UCSD-AML1 (cell line): ENCODE results near the gene GSTK1.
A peak's percentile ranks its signal among the peaks of the same experiment; 100 is the strongest.
"Not testable (repeated sequence)": the region's sequence is repeated elsewhere in the genome, so short reads cannot be mapped to it uniquely, and the experiment has no call there.

Experiments used
- DNase-seq: peaks from one replicate; lab custom pipeline; 2025; ENCODE audit not compliant: unreplicated experiment; lab: John Stamatoyannopoulos, UW

Gene GSTK1

GRCh38 chr7:143238289-143238980 is 24.8 kb upstream of the GSTK1 start:
- DNase-seq: no peak

GRCh38 chr7:143239813-143240212 is 23.4 kb upstream of the GSTK1 start:
- no peak for DNase-seq

DNA sequence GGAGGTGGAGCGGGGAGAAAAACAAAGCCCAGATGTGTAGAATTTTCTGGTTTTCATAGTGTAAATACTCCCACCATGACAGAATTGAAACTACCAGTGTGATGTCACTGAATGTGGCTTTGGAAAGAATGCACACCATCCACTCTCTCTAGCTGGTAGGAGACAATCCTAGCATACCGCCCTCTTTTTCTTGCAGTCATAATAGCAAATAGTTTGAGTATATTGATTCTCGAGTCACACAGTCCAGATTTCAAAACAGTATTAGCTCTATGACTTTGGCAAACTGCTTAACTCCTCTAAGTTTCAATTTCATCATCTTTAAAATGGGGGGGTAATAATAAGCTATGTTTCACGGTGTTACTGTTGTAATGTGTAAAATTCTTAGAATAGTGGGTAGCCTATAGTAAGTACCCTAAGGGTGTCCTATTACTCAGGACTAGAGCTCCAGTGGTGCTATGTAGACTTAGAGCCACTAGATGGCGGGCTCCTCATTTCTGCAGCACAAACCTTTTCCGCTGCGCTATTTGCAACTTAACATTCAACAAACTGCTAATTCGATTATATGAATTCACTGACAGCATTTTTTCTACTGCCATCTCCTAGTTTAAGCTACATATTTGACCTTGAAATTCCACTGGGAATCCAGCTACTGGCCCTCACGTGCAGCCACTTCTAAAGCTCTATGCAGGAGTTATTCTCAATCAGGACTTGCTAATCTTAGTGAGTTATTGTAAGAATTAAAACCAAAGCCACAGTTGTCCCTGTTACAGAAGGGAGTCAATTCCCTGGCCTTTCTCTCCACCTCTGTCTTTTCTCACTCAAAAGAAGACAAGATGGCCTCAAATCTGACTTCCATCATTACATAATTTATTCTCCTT is 22.7 kb upstream of the GSTK1 start:
- DNase-seq: peak; percentile 17

GRCh38 chr7:143242306-143242705 is 20.9 kb upstream of the GSTK1 start:
- DNase-seq: no peak

DNA sequence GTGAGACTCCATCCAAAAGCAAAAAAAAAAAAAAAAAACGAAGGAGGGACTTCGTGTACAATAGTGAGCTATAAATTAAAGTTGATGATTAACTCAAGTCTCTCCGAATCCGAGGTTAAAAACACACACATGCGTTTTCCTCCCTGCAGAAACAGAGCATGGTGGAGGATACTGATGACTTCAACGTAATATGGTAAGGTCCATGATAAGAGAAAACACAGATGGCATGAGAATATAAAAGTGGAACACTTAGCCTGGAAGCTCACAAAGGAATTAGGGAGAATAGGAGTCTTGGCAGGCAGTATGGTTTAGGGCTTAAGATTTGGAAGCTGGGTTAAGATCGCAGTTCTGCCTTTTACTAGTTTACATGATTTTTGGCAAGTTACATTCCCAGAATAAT is 20.1 kb upstream of the GSTK1 start:
- DNase-seq: no peak

GRCh38 chr7:143243614-143244013 is 19.6 kb upstream of the GSTK1 start:
- no peak for DNase-seq

DNA sequence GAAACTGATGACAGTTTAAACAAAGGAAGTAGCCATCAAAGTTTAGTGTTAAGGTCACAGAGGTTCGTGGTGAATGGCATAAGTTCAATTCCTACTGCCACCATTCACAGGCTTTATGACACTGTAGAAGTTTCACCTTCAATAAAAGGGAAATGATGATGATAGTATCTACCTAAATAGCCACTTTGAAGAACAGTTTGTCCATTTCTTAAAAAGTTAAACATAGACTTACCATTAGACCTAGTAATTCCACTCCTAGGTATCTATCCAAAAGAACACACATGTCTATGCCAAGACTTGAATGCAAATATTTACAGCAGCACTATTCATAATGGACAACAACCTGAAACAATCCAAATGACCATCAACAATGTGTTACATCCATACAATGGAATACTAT is 18.9 kb upstream of the GSTK1 start:
- DNase-seq: no peak

DNA sequence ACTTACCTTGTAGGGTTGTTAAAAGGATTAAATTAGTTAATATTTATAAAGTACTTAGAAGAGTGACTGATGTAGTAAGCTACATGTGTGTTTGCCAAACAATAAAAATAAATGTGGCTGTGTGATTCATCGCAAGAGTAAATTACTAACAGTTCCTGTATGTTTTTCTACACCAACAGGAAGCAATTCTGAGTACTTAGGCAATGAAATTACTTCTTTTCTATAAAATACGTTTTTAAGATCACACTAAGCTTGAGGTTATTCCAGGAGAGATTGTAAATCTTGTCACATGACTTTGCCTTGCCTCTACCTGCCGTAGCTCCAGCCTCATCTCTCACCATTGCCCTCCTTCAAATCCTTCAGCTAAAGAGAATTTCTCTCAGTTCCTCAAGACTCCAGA is 18.1 kb upstream of the GSTK1 start:
- no peak for DNase-seq

- DNase-seq: no peak
Measured at GRCh38 chr7:143247372-143247771, 15.9 kb upstream of the GSTK1 start.

DNA sequence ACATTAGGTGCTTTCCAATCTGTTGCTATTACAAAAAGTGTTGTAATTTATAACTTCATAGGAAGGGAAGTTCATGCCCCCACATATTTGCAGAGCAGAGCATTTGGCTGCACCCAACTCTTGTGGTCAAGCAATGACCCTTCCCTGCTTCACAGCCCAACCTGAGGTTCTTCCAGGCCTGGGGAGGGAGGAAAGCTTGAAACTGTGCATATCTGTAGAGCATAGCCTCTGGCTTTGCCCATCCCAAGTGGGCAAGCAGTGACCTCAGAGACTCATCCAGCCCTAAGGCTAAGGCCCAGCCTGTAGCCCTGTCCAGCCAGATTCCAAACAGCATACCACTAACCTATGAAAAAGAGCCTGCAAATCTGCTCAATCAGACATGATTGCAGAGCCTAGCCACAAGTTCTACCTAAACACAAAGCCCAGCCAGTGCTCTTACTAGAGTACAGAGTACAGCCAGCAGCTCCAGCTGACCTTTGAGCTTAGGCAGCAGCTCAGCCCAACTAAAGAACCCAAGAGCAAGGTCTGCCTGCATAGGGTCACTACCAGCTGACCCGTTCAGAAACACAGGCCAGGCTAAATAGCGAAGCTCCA is 14.4 kb upstream of the GSTK1 start:
- DNase-seq: no peak

DNA sequence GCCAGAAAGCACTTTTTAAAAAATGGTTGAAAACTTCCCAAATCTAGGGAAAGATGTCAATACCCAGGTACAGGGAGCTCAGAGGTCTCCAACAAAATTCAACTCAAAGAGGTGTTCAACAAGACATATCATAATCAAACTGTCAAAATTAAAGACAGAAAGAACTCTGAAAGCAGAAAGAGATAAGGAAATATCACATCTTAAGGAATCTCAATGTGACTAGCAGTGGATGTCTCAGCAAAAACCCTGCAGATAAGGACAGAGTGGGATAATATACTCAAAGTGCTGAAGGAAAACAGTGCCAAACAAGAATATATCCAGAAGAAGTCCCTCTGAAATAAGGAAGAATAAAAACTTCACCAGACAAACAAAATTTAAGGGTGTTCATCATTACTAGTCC is 13.0 kb upstream of the GSTK1 start:
- DNase-seq: no peak

DNA sequence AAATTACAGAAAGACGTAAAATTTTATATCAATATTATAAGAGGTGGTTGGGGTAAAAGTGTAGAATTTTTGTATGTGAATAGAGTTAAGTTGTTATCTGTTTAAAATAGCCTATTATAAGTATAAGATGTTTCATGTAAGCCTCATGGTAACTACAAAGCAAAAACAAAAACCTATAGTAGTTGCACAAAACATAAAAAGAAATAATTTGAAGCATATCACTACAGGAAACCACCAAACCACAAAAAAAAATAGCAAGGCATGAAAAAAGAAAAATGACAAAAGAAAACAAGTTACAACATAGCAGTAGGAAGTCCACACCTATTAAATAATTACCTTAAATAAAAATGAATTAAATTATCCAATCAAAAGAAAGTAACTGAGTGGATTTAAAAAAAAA is 12.4 kb upstream of the GSTK1 start:
- no peak for DNase-seq

DNA sequence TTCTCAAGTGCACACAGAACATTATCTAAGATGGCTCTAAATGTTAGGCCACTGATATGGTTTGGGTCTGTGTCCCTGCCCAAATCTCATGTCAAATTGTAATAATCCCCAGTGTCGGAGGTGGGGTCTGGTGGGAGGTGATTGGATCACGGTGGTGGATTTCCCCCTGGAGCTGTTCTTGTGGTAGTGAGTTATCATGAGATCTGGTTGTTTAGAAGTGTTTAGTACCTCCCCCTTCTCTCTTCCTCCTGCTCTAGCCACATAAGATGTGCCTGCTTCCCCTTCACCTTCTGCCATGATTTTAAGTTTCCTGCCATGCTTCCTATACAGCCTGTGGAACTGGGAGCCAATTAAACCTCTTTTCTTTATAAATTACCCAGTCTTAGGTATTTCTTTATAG is 11.2 kb upstream of the GSTK1 start:
- DNase-seq: no peak

DNA sequence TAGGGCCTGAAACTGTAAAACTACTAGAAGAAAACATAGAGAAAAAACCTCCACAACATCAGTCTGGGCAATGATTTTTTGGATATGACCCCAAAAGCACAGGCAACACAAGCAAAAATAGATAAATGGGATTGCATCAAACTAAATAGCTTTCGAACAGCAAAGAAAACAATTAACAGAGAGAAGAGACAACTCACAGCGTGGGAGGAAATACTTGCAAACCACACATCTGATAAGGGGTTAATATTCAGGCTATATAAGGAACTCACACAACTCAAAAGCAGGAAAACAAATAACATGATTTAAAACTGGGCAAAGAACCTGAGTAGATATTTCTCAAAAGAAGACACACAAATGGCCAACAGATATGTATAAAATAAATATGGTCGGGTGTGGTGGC is 7.7 kb upstream of the GSTK1 start:
- no peak for DNase-seq

- DNase-seq: no peak
Measured at GRCh38 chr7:143256325-143256724, 6.9 kb upstream of the GSTK1 start.

DNA sequence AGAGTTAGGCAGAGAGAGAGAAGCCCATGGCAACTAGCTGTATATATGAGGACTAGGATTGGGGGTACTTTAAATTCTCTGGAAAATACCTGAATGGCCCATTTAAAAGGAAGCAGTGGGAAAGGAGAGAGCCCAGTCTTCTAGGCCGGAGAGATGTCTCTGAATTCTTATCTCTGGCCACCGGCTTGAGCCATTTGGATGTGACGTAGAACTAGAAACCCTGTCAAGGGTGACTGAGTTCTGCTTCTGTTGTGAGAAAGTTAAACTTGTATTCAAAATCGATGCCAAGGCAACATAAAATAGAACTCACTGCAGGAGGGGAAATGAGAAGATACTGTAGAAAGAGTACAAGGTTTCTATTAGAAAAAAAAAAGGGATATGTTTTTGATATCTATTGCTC is 6.3 kb upstream of the GSTK1 start:
- no peak for DNase-seq

DNA sequence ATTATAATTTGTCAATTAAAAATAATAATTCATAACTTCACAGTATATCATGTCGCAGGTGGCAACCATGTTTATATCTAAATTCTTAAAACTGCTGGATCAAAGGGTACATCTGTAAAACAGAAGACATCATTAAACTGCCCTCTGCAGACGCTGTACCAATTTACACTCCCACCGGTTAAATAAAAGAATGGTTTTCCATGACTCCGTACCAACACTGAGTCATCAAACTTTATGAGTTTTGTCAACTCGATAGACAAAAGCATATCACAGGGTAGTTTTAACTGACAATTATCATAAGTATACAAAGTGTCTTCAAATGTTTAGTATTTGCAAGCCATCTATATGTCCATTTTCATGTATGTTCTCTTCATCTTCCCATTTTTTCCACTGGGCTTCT is 5.7 kb upstream of the GSTK1 start:
- DNase-seq: no peak

GRCh38 chr7:143258831-143259230 is 4.4 kb upstream of the GSTK1 start:
- no peak for DNase-seq

DNA sequence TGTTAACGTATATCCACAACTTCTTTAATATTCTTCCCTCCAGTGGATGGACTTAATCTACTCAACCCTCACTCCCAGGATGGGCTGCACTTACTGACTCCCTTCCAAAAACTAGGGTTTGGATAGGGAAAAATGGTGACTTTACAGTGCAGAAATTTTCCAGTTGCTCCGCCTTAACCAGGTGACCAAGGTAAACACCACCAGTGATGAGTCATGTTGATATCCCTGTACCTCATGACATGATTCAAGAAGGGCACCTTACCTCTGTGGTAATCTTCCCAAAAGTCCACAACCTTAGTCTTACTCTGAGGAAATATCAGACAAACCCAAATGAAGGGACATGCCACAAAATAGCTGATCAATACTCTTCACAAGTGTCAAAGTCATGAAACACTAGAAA is 3.5 kb upstream of the GSTK1 start:
- no peak for DNase-seq

GRCh38 chr7:143261901-143262300 is 1.3 kb upstream of the GSTK1 start:
- no peak for DNase-seq

- not testable (repeated sequence) for DNase-seq
Measured at GRCh38 chr7:143264196-143264568, 941 bp downstream of the GSTK1 start.

DNA sequence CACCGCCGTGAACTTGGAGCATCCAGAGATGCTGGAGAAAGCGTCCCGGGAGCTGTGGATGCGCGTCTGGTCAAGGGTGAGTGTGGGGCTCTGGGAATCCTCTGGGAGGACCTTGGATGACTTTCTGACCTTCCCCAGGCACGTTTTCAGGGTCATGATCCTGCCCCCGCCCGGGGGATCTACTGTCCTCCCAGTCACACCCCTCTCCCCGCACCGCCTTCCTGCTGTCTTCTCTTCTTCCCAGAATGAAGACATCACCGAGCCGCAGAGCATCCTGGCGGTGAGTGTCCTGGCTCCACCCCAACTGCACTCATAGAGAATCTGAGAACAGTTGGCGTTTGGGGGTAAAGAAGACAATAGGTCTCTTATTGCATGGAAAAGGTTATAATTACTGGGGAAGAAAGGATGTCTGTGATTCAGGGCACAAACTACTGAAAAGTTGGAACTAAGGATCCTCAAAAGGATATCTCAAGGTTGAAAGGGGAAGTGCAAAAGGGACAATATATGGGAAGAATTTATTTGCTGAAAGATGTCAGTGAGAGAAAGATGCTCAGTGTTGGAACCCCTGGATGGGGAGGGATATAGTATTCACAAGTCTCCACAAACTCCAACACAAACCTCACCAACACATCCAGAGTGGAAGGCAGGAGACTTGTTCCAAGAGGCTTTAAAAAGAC is 1.9 kb downstream of the GSTK1 start:
- DNase-seq: no peak
